ACHN (cell line): ENCODE data around the gene KLK4.

Source experiments
- DNase-seq: peaks from one replicate; pipeline ENCODE4 v3.0.0-alpha.2; 2015
- in situ Hi-C: cut with HindIII; loops from 2 replicates; pipeline ENCODE4 v1.10.0; 2017; ENCODE audit warnings: low sequenced_read_pairs, low pct_ligation_motif_present, low pct_unique_long_range_greater_than_20kb

KLK4 gene

DNA sequence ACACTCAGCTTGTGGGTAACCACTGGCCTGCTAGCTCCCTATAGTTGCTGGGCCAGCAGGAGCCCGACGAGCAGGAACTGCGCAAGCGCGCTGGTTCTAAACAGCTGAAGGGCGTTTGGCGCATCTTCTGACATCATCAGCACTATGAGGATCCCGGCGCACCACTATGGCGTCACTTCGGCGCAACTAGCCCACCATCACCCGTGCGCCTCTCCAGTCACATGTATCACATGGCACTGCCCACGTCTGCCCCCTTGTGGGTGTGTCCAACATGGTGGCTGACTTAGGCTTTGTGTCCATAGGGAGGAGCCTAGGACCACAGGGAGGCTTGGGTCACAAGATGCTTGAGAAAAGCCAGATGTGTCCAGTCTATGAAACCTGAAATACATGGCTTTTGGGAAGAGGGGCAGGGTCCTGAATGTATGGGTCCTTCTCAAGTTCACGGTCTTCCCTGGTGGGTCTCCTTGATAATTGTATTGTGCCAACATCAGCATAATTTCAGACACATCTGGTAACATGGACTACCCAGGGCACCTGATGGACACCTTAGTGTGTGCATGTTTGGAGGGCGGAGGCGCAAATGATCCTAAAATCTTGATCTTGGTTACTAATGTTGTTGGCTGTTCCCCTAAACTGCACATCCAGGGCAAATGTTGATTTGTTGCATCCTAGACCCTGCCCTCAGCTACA, 18.0 kb downstream of the KLK4 start:
- DNase-seq, result no peak
- in situ Hi-C loops, result no loop called here

DNA sequence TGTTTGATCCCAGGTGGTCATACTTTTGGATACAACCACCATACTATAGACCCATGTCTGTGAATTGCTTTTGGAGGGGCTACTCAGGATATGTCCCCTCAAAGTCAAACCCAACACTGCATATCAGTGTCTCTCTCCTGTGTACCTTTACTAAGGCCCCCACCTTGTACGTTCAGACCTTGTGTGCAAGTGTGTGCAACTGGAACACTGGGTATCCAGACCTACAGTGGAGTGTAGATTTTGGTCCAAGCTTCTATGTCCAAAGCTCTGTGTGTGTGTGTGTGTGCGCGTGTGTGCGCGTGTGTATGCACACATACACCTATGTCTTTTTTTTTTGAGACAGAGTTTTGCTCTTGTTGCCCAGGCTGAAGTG, 20.0 kb downstream of the KLK4 start:
- no peak for DNase-seq
- in situ Hi-C loops, result no loop called here

DNA sequence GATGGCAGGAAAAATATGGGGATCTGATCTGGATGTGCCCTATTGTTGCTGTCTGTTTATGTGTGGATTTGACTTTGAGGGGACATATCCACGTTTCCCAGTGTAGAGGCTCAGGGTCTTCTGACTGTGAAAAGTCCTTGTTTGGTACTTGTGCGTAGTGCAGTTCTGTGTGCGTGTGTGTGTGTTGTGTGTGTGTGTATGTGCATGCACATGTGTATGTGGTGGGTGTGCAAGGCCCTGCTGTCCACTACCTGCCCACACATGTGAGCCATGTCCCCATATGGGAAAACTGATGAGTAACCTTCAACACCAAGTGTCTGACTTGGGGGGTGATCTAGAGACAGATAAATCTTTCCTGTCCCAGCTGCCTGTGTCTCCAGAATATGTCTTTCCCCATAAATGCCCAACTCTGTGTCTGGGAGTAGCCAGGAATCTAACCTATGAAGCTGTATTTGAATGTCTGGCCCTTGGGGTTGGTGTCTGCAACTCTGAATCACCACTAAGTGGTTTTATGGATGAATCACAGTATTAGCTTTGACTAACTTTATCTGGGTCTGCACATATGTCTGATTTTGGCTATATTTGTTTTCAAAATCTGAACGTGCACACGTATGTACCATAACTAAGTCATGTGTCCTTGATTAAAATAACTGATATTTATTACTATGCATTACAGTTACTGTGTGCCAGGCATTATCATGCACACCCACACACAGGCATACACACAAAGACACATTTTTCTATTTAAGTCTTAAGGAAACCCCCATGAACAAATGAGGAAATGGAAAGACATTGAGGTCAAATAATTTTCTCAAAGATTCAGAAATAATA, 20.6 kb downstream of the KLK4 start:
- in situ Hi-C loops, result no loop called here
- peak; percentile 38 for DNase-seq

DNA sequence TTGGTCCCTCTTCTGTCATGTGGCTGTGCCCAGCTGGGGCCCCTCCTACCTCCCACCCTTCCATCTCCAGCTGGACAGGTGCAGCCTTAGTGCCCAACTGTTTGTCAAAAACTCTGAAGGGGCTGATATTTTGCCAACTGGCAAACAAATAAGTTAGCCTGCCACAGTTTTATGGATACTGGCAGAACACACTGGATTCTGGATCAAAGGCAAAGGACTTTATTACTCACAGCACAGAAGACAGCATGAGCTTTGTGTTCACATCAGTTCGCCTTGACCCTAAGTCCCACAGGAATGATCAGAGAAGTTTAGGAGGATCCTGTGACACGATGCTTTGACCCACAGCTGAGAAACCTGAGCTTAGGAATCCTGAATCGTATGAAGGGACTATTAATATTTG, 21.6 kb downstream of the KLK4 start:
- in situ Hi-C loops, result no loop called here
- DNase-seq, result no peak

DNA sequence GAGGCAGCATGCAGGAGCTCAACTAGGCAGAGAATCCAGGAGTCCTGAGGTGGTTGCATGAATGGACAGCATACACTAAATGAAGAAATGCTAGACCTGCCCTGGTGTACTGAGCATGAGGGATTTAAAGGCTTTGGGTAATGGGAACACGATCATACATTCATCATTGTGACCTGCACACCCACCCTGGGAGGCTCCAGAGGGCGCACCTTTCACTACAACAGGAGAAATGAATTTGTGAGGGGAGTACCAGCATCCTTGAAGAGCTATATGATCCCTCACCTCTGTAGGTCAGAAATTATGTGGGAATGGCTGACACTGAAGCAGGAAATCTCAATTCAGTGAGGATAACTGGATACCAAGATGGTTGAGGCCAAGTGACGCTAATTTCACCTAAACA, 29.0 kb downstream of the KLK4 start:
- in situ Hi-C loops, result no loop called here
- DNase-seq, result no peak

DNA sequence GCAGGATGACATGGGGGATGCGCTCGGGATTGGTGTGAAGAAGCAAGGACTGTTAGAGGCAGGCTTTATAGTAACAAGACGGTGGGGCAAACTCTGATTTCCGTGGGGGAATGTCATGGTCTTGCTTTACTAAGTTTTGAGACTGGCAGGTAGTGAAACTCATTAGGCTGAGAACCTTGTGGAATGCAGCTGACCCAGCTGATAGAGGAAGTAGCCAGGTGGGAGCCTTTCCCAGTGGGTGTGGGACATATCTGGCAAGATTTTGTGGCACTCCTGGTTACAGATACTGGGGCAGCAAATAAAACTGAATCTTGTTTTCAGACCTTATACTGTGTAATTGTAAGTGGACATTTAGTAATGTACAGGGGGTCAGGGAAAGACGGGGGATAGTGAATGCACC, 31.0 kb downstream of the KLK4 start:
- in situ Hi-C loops, result no loop called here
- no peak for DNase-seq

DNA sequence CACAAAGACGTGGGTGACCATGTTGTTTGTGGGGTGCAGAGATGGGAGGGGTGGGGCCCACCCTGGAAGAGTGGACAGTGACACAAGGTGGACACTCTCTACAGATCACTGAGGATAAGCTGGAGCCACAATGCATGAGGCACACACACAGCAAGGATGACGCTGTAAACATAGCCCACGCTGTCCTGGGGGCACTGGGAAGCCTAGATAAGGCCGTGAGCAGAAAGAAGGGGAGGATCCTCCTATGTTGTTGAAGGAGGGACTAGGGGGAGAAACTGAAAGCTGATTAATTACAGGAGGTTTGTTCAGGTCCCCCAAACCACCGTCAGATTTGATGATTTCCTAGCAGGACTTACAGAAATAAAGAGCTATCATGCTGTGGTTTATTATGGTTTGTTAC, 32.3 kb downstream of the KLK4 start:
- in situ Hi-C loops, result no loop called here
- DNase-seq, result no peak

DNA sequence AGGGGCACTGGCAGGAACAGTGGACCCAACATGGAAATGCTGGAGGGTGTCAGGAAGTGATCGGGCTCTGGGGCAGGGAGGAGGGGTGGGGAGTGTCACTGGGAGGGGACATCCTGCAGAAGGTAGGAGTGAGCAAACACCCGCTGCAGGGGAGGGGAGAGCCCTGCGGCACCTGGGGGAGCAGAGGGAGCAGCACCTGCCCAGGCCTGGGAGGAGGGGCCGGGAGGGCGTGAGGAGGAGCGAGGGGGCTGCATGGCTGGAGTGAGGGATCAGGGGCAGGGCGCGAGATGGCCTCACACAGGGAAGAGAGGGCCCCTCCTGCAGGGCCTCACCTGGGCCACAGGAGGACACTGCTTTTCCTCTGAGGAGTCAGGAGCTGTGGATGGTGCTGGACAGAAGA, 33.9 kb downstream of the KLK4 start:
- DNase-seq, result no peak
- in situ Hi-C loops, result no loop called here

DNA sequence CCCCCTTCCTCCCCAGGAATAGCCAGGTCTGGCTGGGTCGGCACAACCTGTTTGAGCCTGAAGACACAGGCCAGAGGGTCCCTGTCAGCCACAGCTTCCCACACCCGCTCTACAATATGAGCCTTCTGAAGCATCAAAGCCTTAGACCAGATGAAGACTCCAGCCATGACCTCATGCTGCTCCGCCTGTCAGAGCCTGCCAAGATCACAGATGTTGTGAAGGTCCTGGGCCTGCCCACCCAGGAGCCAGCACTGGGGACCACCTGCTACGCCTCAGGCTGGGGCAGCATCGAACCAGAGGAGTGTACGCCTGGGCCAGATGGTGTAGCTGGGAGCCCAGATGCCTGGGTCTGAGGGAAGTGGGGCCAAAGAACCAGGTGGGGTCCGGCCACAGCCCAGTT, 34.7 kb downstream of the KLK4 start:
- in situ Hi-C loops, result no loop called here
- DNase-seq, result no peak

DNA sequence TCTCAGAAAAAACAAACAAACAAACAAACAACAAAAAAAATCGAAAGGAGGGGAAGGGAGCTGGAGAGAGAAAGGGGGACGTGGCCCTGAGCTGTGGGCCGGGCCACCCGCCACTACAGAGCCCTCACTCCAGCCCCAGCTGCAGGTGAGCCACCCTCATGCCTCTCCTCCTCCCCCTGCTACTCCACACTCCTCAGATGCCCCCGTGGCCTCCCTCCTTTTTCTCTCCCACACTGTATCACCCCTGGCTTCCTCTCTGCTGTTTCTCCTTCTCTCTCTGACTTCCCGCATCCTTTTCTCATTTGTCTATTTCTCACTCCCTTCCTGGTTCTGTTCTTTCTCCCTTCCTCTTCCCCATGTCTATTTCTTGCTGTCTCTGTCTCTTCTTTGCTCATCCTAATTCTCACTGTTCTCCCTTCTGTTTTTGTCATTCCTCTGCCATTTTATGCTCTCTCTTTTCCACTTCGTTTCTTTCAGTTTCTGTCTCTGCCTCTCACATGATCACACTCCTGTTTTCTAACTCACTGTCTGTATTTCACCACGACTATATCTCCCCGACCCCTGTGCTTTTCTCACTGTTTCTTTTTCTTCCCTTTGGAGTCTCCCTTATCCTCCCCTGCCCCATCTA, 35.3 kb downstream of the KLK4 start:
- in situ Hi-C loops, result no loop called here
- DNase-seq, result no peak

DNA sequence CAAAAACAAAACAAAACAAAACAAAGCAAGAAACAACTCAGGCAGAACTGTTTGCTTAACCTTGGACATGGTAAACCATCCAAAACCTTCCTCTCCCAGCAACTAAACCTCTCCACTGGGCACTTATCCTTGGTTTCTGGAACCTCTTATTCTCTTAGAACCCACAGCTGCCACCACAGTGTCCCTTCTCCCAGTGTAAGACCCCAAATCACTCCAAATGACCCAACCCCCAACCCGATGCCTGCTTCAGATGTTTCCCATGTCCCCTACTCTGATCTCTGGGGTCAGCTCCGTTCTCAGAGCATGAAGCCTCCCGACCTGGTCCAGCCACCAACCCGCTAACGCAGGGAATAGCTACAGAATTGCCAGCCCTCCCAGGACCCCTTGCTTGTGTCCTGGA, 37.0 kb downstream of the KLK4 start:
- in situ Hi-C loops, result no loop called here
- no peak for DNase-seq

DNA sequence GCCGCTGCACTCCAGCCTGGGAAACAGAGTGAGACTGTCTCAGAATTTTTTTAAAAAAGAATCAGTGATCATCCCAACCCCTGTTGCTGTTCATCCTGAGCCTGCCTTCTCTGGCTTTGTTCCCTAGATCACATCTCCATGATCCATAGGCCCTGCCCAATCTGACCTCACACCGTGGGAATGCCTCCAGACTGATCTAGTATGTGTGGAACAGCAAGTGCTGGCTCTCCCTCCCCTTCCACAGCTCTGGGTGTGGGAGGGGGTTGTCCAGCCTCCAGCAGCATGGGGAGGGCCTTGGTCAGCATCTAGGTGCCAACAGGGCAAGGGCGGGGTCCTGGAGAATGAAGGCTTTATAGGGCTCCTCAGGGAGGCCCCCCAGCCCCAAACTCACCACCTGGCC, 38.1 kb downstream of the KLK4 start, which contains the start of gene KLK2:
TSS of gene KLK2 (plus strand) at position 384 of the 400 bp plus-strand sequence. CDS start 35 bp downstream, outside the sequence.
- DNase-seq, result no peak
- in situ Hi-C loops, result no loop called here

DNA sequence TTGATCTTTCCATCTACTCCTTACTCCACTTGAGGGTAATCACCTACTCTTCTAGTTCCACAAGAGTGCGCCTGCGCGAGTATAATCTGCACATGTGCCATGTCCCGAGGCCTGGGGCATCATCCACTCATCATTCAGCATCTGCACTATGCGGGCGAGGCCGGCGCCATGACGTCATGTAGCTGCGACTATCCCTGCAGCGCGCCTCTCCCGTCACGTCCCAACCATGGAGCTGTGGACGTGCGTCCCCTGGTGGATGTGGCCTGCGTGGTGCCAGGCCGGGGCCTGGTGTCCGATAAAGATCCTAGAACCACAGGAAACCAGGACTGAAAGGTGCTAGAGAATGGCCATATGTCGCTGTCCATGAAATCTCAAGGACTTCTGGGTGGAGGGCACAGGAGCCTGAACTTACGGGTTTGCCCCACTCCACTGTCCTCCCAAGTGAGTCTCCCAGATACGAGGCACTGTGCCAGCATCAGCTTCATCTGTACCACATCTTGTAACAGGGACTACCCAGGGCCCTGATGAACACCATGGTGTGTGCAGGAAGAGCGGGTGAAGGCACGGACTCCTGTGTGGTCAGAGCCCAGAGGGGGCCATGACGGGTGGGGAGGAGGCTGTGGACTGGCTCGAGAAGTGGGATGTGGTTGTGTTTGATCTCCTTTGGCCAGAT, 40.6 kb downstream of the KLK4 start:
- in situ Hi-C loops, result no loop called here
- DNase-seq, result no peak

DNA sequence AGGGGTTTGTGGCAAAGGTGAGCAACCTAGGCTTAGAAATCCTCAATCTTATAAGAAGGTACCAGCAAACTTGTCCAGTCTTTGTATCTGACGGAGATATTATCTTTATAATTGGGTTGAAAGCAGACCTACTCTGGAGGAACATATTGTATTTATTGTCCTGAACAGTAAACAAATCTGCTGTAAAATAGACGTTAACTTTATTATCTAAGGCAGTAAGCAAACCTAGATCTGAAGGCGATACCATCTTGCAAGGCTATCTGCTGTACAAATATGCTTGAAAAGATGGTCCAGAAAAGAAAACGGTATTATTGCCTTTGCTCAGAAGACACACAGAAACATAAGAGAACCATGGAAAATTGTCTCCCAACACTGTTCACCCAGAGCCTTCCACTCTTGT, 41.7 kb downstream of the KLK4 start:
- in situ Hi-C loops, result no loop called here
- DNase-seq, result no peak

DNA sequence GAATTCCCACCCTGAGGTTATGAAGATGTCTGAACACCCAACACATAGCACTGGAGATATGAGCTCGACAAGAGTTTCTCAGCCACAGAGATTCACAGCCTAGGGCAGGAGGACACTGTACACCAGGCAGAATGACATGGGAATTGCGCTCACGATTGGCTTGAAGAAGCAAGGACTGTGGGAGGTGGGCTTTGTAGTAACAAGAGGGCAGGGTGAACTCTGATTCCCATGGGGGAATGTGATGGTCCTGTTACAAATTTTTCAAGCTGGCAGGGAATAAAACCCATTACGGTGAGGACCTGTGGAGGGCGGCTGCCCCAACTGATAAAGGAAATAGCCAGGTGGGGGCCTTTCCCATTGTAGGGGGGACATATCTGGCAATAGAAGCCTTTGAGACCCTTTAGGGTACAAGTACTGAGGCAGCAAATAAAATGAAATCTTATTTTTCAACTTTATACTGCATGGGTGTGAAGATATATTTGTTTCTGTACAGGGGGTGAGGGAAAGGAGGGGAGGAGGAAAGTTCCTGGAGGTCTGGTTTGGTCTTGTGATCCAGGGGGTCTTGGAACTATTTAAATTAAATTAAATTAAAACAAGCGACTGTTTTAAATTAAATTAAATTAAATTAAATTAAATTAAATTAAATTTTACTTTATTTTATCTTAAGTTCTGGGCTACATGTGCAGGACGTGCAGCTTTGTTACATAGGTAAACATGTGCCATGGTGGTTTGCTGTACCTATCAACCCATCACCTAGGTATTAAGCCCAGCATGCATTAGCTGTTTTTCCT, 49.5 kb downstream of the KLK4 start:
- in situ Hi-C loops, result no loop called here
- DNase-seq, result no peak

DNA sequence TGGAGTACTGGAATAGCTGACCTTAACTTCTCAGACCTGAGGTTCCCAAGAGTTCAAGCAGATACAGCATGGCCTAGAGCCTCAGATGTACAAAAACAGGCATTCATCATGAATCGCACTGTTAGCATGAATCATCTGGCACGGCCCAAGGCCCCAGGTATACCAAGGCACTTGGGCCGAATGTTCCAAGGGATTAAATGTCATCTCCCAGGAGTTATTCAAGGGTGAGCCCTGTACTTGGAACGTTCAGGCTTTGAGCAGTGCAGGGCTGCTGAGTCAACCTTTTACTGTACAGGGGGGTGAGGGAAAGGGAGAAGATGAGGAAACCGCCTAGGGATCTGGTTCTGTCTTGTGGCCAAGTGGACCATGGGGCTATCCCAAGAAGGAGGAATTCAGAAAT, 50.2 kb downstream of the KLK4 start:
- in situ Hi-C loops, result no loop called here
- DNase-seq, result no peak

DNA sequence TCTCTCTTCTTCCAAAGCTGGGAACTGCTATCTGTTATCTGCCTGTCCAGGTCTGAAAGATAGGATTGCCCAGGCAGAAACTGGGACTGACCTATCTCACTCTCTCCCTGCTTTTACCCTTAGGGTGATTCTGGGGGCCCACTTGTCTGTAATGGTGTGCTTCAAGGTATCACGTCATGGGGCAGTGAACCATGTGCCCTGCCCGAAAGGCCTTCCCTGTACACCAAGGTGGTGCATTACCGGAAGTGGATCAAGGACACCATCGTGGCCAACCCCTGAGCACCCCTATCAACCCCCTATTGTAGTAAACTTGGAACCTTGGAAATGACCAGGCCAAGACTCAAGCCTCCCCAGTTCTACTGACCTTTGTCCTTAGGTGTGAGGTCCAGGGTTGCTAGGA, 51.3 kb downstream of the KLK4 start:
- in situ Hi-C loops, result no loop called here
- DNase-seq, result no peak

DNA sequence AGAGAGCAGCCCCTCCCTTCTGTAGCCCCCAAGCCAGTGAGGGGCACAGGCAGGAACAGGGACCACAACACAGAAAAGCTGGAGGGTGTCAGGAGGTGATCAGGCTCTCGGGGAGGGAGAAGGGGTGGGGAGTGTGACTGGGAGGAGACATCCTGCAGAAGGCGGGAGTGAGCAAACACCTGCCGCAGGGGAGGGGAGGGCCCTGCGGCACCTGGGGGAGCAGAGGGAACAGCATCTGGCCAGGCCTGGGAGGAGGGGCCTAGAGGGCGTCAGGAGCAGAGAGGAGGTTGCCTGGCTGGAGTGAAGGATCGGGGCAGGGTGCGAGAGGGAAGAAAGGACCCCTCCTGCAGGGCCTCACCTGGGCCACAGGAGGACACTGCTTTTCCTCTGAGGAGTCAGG, 52.3 kb downstream of the KLK4 start:
- in situ Hi-C loops, result no loop called here
- DNase-seq, result no peak

DNA sequence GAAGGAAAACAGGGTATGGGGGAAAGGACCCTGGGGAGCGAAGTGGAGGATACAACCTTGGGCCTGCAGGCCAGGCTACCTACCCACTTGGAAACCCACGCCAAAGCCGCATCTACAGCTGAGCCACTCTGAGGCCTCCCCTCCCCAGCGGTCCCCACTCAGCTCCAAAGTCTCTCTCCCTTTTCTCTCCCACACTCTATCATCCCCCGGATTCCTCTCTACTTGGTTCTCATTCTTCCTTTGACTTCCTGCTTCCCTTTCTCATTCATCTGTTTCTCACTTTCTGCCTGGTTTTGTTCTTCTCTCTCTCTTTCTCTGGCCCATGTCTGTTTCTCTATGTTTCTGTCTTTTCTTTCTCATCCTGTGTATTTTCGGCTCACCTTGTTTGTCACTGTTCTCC, 53.8 kb downstream of the KLK4 start:
- in situ Hi-C loops, result no loop called here
- no peak for DNase-seq
